ENCODE results near the gene TMEM165. TPM values are rescaled to one million over a fixed set of nuclear protein-coding genes. Genes with fewer than 3 reads are reported as not detected.

Gene TMEM165
- total RNA-seq, 6 experiments from 2014 or later = 93.9 to 111 (median 96.2) TPM

DNA sequence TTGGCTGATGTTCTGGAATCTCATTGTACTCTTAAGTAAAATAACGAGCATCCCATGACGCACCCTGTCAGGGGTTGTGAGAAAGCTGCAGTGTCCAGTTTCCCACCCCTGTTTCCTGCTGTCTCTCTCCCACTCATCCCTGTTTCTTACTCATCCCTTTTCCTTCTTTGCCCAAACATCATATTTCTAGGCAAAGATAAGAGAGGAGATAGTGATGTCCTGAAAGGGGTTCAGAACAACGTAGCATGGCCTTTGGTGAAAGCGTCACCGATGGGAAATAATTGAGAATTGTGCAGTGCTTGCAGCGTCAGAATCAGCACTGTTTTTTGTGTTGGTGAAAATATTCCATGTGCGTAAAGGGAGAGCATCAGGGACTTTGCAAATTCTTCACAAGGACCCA, 23.5 kb upstream of the TMEM165 start:
- peaks cover 7% of the 10 kb centered on the region; the same call in 1 of the 2 replicates for H3K36me3 Mint-ChIP-seq (ENCODE audit: low read depth)
- no peaks in the 10 kb centered on the region; the same call in none of the 2 replicates for H3K27me3 Mint-ChIP-seq (ENCODE audit: insufficient read depth)
- TF ChIP-seq CTCF (IDR thresholded peaks at IDR 0.05) = no peak
- H3K4me3 Mint-ChIP-seq = no peak overlapping the region
- no peak for DNase-seq
- no peaks in the 10 kb centered on the region for H3K9me3 Mint-ChIP-seq
- no peak overlapping the region for H3K27ac Mint-ChIP-seq
- peaks cover 6% of the 10 kb centered on the region; the same call in 1 of the 2 replicates for H3K4me1 Mint-ChIP-seq (ENCODE audit: low read depth)

DNA sequence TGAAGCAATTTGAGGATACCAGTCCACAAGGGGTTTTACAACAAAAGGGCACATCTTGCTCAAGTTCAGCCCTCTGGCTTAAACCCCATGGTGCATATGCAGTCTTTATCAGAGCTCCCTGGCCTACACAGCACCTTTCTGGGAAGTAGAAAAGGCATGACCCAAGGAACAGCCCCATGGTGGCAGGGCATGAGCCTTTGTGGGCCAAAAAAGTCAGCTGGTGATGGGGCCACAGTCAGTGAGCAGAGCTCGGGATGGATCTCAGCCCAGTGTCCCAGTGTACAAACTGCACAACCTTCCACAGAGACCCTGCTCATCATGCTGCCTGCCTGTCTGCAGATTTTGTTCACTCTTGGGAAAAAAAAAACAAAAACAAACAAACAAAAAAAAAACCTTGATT, 22.3 kb upstream of the TMEM165 start:
- H3K9me3 Mint-ChIP-seq = no peaks in the 10 kb centered on the region
- peaks cover 7% of the 10 kb centered on the region for H3K4me1 Mint-ChIP-seq (ENCODE audit: low read depth)
- no peak overlapping the region for H3K4me3 Mint-ChIP-seq
- no peak for TF ChIP-seq CTCF (IDR thresholded peaks at IDR 0.05)
- DNase-seq = no peak
- peaks cover 7% of the 10 kb centered on the region; the same call in 1 of the 2 replicates for H3K36me3 Mint-ChIP-seq (ENCODE audit: low read depth)
- H3K27me3 Mint-ChIP-seq (ENCODE audit: insufficient read depth) = no peaks in the 10 kb centered on the region; the same call in none of the 2 replicates
- H3K27ac Mint-ChIP-seq = no peak overlapping the region

DNA sequence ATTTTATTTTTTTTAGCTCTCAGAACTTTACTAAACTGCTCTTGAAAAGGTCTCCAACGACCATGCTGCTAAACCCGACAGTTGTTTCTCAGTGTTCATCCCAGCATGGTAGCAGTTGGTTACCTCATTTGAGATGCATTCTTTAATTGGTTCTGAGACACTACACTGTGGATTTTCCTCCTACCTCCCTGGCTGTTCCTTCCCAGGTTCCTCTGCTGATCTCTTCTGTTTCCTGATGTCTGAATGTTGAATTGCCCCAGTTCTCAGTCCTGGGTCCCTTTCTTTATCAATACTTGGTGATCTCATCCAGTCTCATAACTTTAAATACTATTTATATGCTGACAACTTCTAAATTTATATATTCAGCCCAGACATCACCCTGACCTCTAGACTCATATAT, 19.1 kb upstream of the TMEM165 start:
- no peak overlapping the region for H3K4me3 Mint-ChIP-seq
- no peak overlapping the region for H3K27ac Mint-ChIP-seq
- peaks cover 20% of the 10 kb centered on the region for H3K4me1 Mint-ChIP-seq (ENCODE audit: low read depth)
- no peaks in the 10 kb centered on the region for H3K9me3 Mint-ChIP-seq
- no peaks in the 10 kb centered on the region for H3K36me3 Mint-ChIP-seq (ENCODE audit: low read depth)
- no peak for TF ChIP-seq CTCF (IDR thresholded peaks at IDR 0.05)
- no peak for DNase-seq
- H3K27me3 Mint-ChIP-seq (ENCODE audit: insufficient read depth) = no peaks in the 10 kb centered on the region; the same call in 1 of the 2 replicates

- Mint-ChIP-seq H3K9me3 (no peaks in the 10 kb centered on the region), H3K4me3 (peak overlapping the region; percentile 25; the same call in 1 of the 2 replicates), H3K27ac (peak overlapping the region; percentile 7; the same call in 1 of the 2 replicates), H3K36me3 (ENCODE audit: low read depth) (no peaks in the 10 kb centered on the region), H3K4me1 (ENCODE audit: low read depth) (peaks cover 14% of the 10 kb centered on the region), H3K27me3 (ENCODE audit: insufficient read depth) (no peaks in the 10 kb centered on the region; the same call in 1 of the 2 replicates)
- TF ChIP-seq CTCF (IDR thresholded peaks at IDR 0.05) = no peak
- peak; percentile 81 for DNase-seq
Measured at GRCh38 chr4:55378617-55379467, 16.9 kb upstream of the TMEM165 start.

GRCh38 chr4:55380576-55380975, 15.2 kb upstream of the TMEM165 start:
- H3K4me1 Mint-ChIP-seq (ENCODE audit: low read depth) = peaks cover 21% of the 10 kb centered on the region
- H3K27me3 Mint-ChIP-seq (ENCODE audit: insufficient read depth) = no peaks in the 10 kb centered on the region
- no peaks in the 10 kb centered on the region for H3K36me3 Mint-ChIP-seq (ENCODE audit: low read depth)
- DNase-seq = no peak
- TF ChIP-seq CTCF (IDR thresholded peaks at IDR 0.05) = no peak
- no peaks in the 10 kb centered on the region for H3K9me3 Mint-ChIP-seq
- no peak overlapping the region for H3K27ac Mint-ChIP-seq
- no peak overlapping the region for H3K4me3 Mint-ChIP-seq

Data from HFFc6 (cell line).